T-cell (primary cell): ENCODE measurements around the gene GNAS-AS1. TPM values are rescaled to one million over a fixed set of nuclear protein-coding genes. Genes with fewer than 3 reads are reported as not detected.

Source experiments
- ATAC-seq, 4 experiments: fragments of 200-7000 bp in 3 of 4; fragments of 150-1000 bp in 1 of 4; cut with Tn5 transposase; replicated peaks in 1 of 4; 1 replicate in 3 of 4; 2 replicates in 1 of 4; pipeline ENCODE4 v1.10.0; 2021; ENCODE audit warnings: moderate library complexity in 3 of 4, mild to moderate bottlenecking in 2 of 4, moderate number of reproducible peaks in 1 of 4
- CTCF ChIA-PET, 2 donors: fragments of 300-600 bp; sonication (Branson Sonifier 250); formaldehyde crosslinking; loops; one replicate each; lab custom pipeline; 2022; ENCODE audit warnings: antibody characterized with exemption in 2 of 2; lab: Charles Lee
- POLR2A ChIA-PET, 2 donors: fragments of 300-600 bp; sonication (Branson Sonifier 250); formaldehyde crosslinking; loops; one replicate each; lab custom pipeline; 2022; ENCODE audit warnings: antibody characterized with exemption in 2 of 2; lab: Charles Lee
- DNase-seq, 35 experiments: peaks; one replicate each; pipeline versions ENCODE4 v3.0.0 to v3.0.0-alpha.2; 2013 to 2023
- H3K27ac ChIP-seq: one replicate; pipeline ENCODE4 v1.5.1; 2013; ENCODE audit warnings: low read length
- H3K27me3 ChIP-seq, 2 experiments: replicated peaks in 1 of 2; 1 replicate in 1 of 2; 2 replicates in 1 of 2; pipeline versions ENCODE4 v1.6.1 to v1.7.0; 2013; ENCODE audit warnings: low read length in 1 of 2, mixed read lengths in 1 of 2; ENCODE audit not compliant: control insufficient read depth in 2 of 2, insufficient read depth in 2 of 2; ENCODE audit errors: extremely low read depth in 1 of 2
- H3K36me3 ChIP-seq, 2 donors: 1 replicate in 1 of 2; 2 replicates in 1 of 2; pipeline versions ENCODE4 v1.6.1 to v1.7.0; 2013; ENCODE audit warnings: low read length in 1 of 2; ENCODE audit not compliant: control insufficient read depth in 2 of 2, insufficient read depth in 1 of 2; ENCODE audit errors: extremely low read depth in 1 of 2
- H3K4me1 ChIP-seq, 2 experiments: 1 replicate in 1 of 2; 2 replicates in 1 of 2; pipeline versions ENCODE4 v1.6.1 to v1.7.0; 2013; ENCODE audit warnings: low read length in 2 of 2, mixed read lengths in 1 of 2; ENCODE audit not compliant: insufficient read depth in 2 of 2, control insufficient read depth in 1 of 2; ENCODE audit errors: extremely low read depth in 1 of 2
- H3K4me3 ChIP-seq, 2 donors: 1 replicate in 1 of 2; 2 replicates in 1 of 2; pipeline versions ENCODE4 v1.5.1 to v1.7.0; 2013; ENCODE audit warnings: mild to moderate bottlenecking in 2 of 2, low read length in 1 of 2, moderate library complexity in 1 of 2; ENCODE audit not compliant: control insufficient read depth in 1 of 2; ENCODE audit errors: extremely low read depth in 1 of 2
- H3K9me3 ChIP-seq: 2 replicates; pipeline ENCODE4 v1.7.0; 2013
- H3K27ac Mint-ChIP-seq, 2 donors: one replicate each; pipeline ENCODE4 v1.8.0; 2020 to 2021; ENCODE audit warnings: mild to moderate bottlenecking in 2 of 2, mixed read lengths in 2 of 2
- H3K27me3 Mint-ChIP-seq, 2 donors: one replicate each; pipeline ENCODE4 v1.8.0; 2021 to 2022; ENCODE audit warnings: mixed read lengths in 2 of 2
- H3K36me3 Mint-ChIP-seq: one replicate; pipeline ENCODE4 v1.8.0; 2021; ENCODE audit warnings: mixed read lengths
- H3K4me1 Mint-ChIP-seq, 3 donors: one replicate each; pipeline ENCODE4 v1.8.0; 2020 to 2022; ENCODE audit warnings: mixed read lengths in 3 of 3, mild to moderate bottlenecking in 1 of 3
- H3K4me3 Mint-ChIP-seq, 3 donors: one replicate each; pipeline ENCODE4 v1.8.0; 2020 to 2022; ENCODE audit warnings: mild to moderate bottlenecking in 3 of 3, mixed read lengths in 3 of 3, moderate library complexity in 3 of 3
- H3K9me3 Mint-ChIP-seq, 3 donors: one replicate each; pipeline ENCODE4 v1.8.0; 2020 to 2022; ENCODE audit warnings: mixed read lengths in 3 of 3
- WGBS: methylation state at CpG from one replicate; pipeline ENCODE4 v1.1.5; 2013; ENCODE audit warnings: missing lambda C conversion rate; ENCODE audit not compliant: insufficient coverage; 5-methylcytosine and 5-hydroxymethylcytosine counted together
- total RNA-seq, 35 experiments: library from RNA in 6 of 35; stranded (reverse) in 6 of 35; fragments of 120-200 nt in 1 of 35; gene quantifications; one replicate each; pipeline versions ENCODE4 v1.2.1 to v1.2.4 and lab custom pipeline; 2013 to 2026

GNAS-AS1 gene
- total RNA-seq, 5 donors from 2014 or later (not counting 1 experiment from before 2014, with no cell fraction given), result 1.1 to 1.7 (median 1.5) TPM

DNA sequence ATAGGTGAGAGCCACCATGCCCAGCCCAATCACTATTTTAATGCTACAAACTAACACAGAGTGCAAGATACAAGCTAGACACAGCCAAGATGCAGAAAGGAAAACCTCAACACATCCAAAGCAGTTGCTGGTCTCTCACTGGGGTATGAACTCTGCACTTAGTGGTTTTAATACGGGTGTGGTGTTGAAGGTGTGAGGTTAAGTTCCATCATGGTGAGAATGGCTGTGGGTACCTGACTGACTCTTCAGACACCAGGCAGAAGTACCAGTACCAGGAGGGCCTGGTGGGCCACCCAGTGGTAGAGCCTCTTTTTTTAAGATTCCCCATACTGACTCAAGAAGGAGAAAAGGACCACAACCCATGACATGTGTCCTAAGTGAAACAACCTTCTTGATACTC lies 13.0 kb downstream of the GNAS-AS1 start:
- CTCF ChIA-PET, result no interaction called here
- no peak for DNase-seq
- H3K4me1 Mint-ChIP-seq, result peaks cover 0 to 17% (median 8%) of the 10 kb centered on the region in 3 donors
- WGBS, result no CpG with 5 or more reads among the region's 1 CpG
- POLR2A ChIA-PET, result no interaction called here
- ATAC-seq, result peak in 2 of 4 experiments; percentile 28 to 34
- H3K27me3 ChIP-seq, result peaks cover 3 to 44% of the 10 kb centered on the region in 2 experiments
- no peak overlapping the region for H3K4me3 ChIP-seq
- no peaks in the 10 kb centered on the region for H3K36me3 Mint-ChIP-seq
- no peak overlapping the region for H3K27ac Mint-ChIP-seq
- H3K9me3 ChIP-seq, result no peaks in the 10 kb centered on the region
- peaks cover 0 to 17% of the 10 kb centered on the region in 2 experiments for H3K4me1 ChIP-seq
- peaks cover 27 to 66% of the 10 kb centered on the region in 2 donors for H3K27me3 Mint-ChIP-seq
- H3K4me3 Mint-ChIP-seq, result no peak overlapping the region
- no peaks in the 10 kb centered on the region for H3K9me3 Mint-ChIP-seq
- no peak overlapping the region for H3K27ac ChIP-seq
- no peaks in the 10 kb centered on the region for H3K36me3 ChIP-seq

DNA sequence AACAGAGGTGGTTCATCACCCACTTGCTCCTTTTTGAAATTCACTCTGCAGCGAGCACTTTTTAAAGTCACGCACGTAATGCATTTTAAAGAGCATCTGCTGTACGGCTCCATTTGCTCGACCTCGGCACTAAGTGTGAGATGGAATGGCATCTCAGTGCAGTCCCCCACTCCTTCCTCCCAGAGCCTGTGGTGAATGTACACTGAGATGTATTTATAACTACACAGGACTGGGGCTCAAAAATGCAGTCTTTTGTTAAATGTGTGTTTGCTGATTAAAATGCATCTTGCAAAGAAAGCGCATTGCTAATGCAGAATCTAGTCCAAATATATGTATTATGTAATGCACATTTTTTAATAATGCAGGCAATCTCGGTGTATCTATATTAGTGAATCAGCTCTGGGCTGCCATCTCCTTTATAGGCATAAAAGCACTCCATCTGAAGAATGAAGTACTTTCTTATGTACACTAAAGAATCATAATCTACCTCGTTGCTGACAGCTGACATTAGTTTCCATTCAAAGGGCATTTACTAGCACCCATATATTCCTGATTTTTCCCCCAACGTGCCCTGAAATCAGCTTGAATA lies 14.0 kb downstream of the GNAS-AS1 start:
- H3K4me3 ChIP-seq, result no peak overlapping the region
- Mint-ChIP-seq H3K9me3 (no peaks in the 10 kb centered on the region), H3K27ac (no peak overlapping the region), H3K27me3 (peaks cover 27 to 66% of the 10 kb centered on the region in 2 donors), H3K4me1 (peaks cover 0 to 17% (median 8%) of the 10 kb centered on the region in 3 donors), H3K4me3 (no peak overlapping the region), H3K36me3 (no peaks in the 10 kb centered on the region)
- no peaks in the 10 kb centered on the region for H3K36me3 ChIP-seq
- ATAC-seq, result no peak
- H3K9me3 ChIP-seq, result no peaks in the 10 kb centered on the region
- POLR2A ChIA-PET, result interaction anchor here in 1 of 2 donors (0.7 kb wide), 1 partner anchor 1107 kb away, joined by 3 read pairs; no protein-coding TSS in a partner anchor
- H3K27ac ChIP-seq, result no peak overlapping the region
- CTCF ChIA-PET, result interaction anchor here in 1 of 2 donors (0.8 kb wide), 1 partner anchor 10 kb away, joined by 3 read pairs; no protein-coding TSS in a partner anchor
- no peak for DNase-seq
- H3K27me3 ChIP-seq, result peaks cover 3 to 37% of the 10 kb centered on the region in 2 experiments
- 100% methylated on average over 1 of the region's 10 CpGs for WGBS
- peaks cover 0 to 17% of the 10 kb centered on the region in 2 experiments for H3K4me1 ChIP-seq

DNA sequence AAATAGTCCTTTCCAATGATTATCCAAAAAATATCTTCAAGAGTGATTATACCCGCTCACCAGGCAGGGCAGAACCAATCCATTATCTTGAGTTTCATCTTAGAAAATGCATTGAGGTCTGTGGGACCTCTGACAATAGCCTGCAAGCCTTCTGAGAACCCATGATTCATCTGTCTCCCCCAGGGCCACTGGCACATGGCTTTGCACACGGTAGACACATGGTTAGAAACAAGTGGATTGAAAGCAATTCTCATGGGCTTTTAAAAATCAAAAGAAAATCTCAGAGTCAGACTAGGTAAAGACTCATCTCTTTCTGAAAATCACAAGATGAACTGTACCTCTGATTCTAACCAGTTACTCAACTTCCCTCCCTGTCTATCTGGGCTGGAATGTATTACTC lies 15.5 kb downstream of the GNAS-AS1 start:
- POLR2A ChIA-PET, result no interaction called here

DNA sequence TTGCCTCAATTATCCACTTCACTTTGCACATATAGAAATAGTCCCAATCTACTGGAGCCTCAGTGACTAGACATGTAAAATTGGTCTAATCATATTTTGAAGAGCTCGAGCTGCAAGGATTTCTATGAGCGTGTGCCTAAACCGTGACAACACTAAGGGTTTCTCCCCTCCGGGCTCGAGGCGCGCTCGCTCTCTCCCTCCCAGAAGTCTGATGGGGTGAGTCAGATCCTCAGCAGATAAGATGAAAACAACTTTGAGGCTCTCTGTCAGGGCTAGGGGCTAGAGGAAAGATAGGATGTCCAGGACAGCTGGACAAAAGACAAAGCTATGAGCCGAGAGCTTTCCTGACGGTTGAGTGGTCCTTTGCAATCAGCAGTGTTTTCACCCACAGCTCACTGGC lies 16.8 kb downstream of the GNAS-AS1 start:
- ChIA-PET POLR2A (no interaction called here), CTCF (no interaction called here)
- WGBS, result 95% methylated on average over 6 of the region's 10 CpGs
- Histone ChIP-seq H3K36me3 (no peaks in the 10 kb centered on the region), H3K27me3 (peaks cover 3 to 11% of the 10 kb centered on the region in 2 experiments), H3K4me1 (peaks cover 0 to 4% of the 10 kb centered on the region in 2 experiments), H3K4me3 (no peak overlapping the region), H3K9me3 (no peaks in the 10 kb centered on the region), H3K27ac (no peak overlapping the region)
- peaks cover 2 to 8% (median 6%) of the 10 kb centered on the region in 3 donors for H3K4me1 Mint-ChIP-seq
- DNase-seq, result no peak
- ATAC-seq, result no peak
- H3K36me3 Mint-ChIP-seq, result no peaks in the 10 kb centered on the region
- peaks cover 27 to 46% of the 10 kb centered on the region in 2 donors for H3K27me3 Mint-ChIP-seq
- H3K9me3 Mint-ChIP-seq, result peaks cover 0 to 7% (median 0%) of the 10 kb centered on the region in 3 donors
- H3K27ac Mint-ChIP-seq, result no peak overlapping the region
- H3K4me3 Mint-ChIP-seq, result no peak overlapping the region

More for the DNA sequence above, 15.5 kb downstream of the GNAS-AS1 start:
- ATAC-seq, result no peak
- Mint-ChIP-seq H3K36me3 (no peaks in the 10 kb centered on the region), H3K27me3 (peaks cover 27 to 56% of the 10 kb centered on the region in 2 donors), H3K9me3 (peaks cover 0 to 3% (median 0%) of the 10 kb centered on the region in 3 donors), H3K4me1 (peaks cover 0 to 17% (median 7%) of the 10 kb centered on the region in 3 donors), H3K4me3 (no peak overlapping the region), H3K27ac (no peak overlapping the region)
- Histone ChIP-seq H3K4me1 (peaks cover 0 to 15% of the 10 kb centered on the region in 2 experiments), H3K27ac (no peak overlapping the region), H3K4me3 (no peak overlapping the region), H3K9me3 (no peaks in the 10 kb centered on the region), H3K36me3 (no peaks in the 10 kb centered on the region), H3K27me3 (peaks cover 3 to 23% of the 10 kb centered on the region in 2 experiments)
- DNase-seq, result no peak
- 100% methylated on average over 1 of the region's 2 CpGs for WGBS
- CTCF ChIA-PET, result interaction anchor here in 1 of 2 donors (0.7 kb wide), 1 partner anchor 183 kb away, joined by 4 read pairs; no protein-coding TSS in a partner anchor

GRCh38 chr20:58832457-58832856 lies 18.2 kb downstream of the GNAS-AS1 start:
- H3K27ac ChIP-seq, result no peak overlapping the region
- peaks cover 3 to 7% of the 10 kb centered on the region in 2 experiments for H3K27me3 ChIP-seq
- H3K4me3 ChIP-seq, result no peak overlapping the region
- CTCF ChIA-PET, result no interaction called here
- peaks cover 0 to 8% (median 0%) of the 10 kb centered on the region in 3 donors for H3K9me3 Mint-ChIP-seq
- DNase-seq, result no peak
- no peak for ATAC-seq
- no peaks in the 10 kb centered on the region for H3K9me3 ChIP-seq
- no peaks in the 10 kb centered on the region for H3K36me3 Mint-ChIP-seq
- peaks cover 27 to 41% of the 10 kb centered on the region in 2 donors for H3K27me3 Mint-ChIP-seq
- peaks cover 0 to 6% (median 0%) of the 10 kb centered on the region in 3 donors for H3K4me1 Mint-ChIP-seq
- POLR2A ChIA-PET, result no interaction called here
- H3K36me3 ChIP-seq, result no peaks in the 10 kb centered on the region
- WGBS, result 92% methylated on average over 2 of the region's 4 CpGs
- no peaks in the 10 kb centered on the region for H3K4me1 ChIP-seq
- no peak overlapping the region for H3K27ac Mint-ChIP-seq
- no peak overlapping the region for H3K4me3 Mint-ChIP-seq

DNA sequence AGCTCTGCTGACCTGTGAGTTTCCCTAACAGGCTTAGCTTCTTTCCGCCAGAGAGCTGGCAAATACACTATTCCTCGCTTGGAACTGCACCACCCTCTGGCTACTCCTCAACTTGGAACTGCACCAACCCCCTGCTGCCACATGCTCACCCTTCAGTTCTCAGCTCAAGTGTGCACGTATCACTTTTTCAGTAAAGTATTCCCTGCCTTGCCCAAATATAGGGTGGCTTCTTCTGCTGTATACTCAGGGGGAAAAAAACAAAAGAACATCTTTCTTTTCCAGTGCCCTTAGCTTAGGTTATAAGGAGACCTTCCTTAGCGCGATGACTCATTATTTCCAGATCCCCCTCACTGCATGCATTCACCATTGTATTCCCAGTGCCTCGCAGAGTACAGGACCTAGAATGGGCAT lies 21.2 kb downstream of the GNAS-AS1 start:
- ATAC-seq (no peak), DNase-seq (no peak)
- Histone ChIP-seq H3K4me1 (no peaks in the 10 kb centered on the region), H3K9me3 (no peaks in the 10 kb centered on the region), H3K27me3 (peaks cover 0 to 9% of the 10 kb centered on the region in 2 experiments), H3K27ac (no peak overlapping the region), H3K4me3 (no peak overlapping the region), H3K36me3 (peaks cover 0 to 2% of the 10 kb centered on the region in 2 donors)
- H3K27ac Mint-ChIP-seq, result no peak overlapping the region
- WGBS, result 97% methylated on average over 4 of the region's 6 CpGs
- peaks cover 0 to 8% (median 0%) of the 10 kb centered on the region in 3 donors for H3K9me3 Mint-ChIP-seq
- peaks cover 17 to 25% of the 10 kb centered on the region in 2 donors for H3K27me3 Mint-ChIP-seq
- POLR2A ChIA-PET, result interaction anchor here in 1 of 2 donors (0.6 kb wide), 1 partner anchor 464 kb away, joined by 3 read pairs; no protein-coding TSS in a partner anchor
- no peak overlapping the region for H3K4me3 Mint-ChIP-seq
- H3K36me3 Mint-ChIP-seq, result no peaks in the 10 kb centered on the region
- H3K4me1 Mint-ChIP-seq, result peaks cover 0 to 6% (median 0%) of the 10 kb centered on the region in 3 donors
- CTCF ChIA-PET, result interaction anchor here in 1 of 2 donors (0.5 kb wide), 1 partner anchor 645 kb away, joined by 4 read pairs; no protein-coding TSS in a partner anchor
